Uterus (tissue), 2 donors: ENCODE data around the gene SPG11.

Source experiments
- CTCF ChIP-seq, 4 experiments: fragments of 200-600 bp in 2 of 4; fragments of 450-650 bp in 2 of 4; sonication (generic) in 2 of 4; IDR thresholded peaks; one replicate each; pipeline ENCODE4 v1.5.1; 2016 to 2019; ENCODE audit warnings: antibody characterized with exemption in 4 of 4, mild to moderate bottlenecking in 2 of 4, moderate library complexity in 1 of 4
- POLR2A ChIP-seq, 2 donors: fragments of 450-650 bp; IDR thresholded peaks; one replicate each; pipeline ENCODE4 v1.6.1; 2016; ENCODE audit warnings: antibody characterized with exemption in 2 of 2, mild to moderate bottlenecking in 1 of 2, moderate library complexity in 1 of 2

- TF ChIP-seq CTCF (IDR thresholded peaks at IDR 0.05) (no peak), POLR2A (IDR thresholded peaks at IDR 0.05) (no peak)
These were observed 4.4 kb downstream of the SPG11 start for GRCh38 chr15:44659056-44659455.
